Ureter (tissue), 1 donor: ENCODE data around the gene ATRX. TPM values are rescaled to one million over a fixed set of nuclear protein-coding genes. Genes with fewer than 3 reads are reported as not detected.
"Not testable (repeated sequence)": the region's sequence is repeated elsewhere in the genome, so short reads cannot be mapped to it uniquely, and the experiment has no call there.

Experiments
- DNase-seq: peaks from one replicate; pipeline ENCODE4 v3.0.0-alpha.2; 2020; ENCODE audit warnings: low spot score
- total RNA-seq: library from RNA; stranded (reverse); gene quantifications from one replicate; pipeline ENCODE4 v1.2.4, GENCODE V29; 2023
- donor health status: DM: yes; HTN: yes; CAD: no.

ATRX gene
- total RNA-seq, 1 donor from 2014 or later, result 105 TPM

DNA sequence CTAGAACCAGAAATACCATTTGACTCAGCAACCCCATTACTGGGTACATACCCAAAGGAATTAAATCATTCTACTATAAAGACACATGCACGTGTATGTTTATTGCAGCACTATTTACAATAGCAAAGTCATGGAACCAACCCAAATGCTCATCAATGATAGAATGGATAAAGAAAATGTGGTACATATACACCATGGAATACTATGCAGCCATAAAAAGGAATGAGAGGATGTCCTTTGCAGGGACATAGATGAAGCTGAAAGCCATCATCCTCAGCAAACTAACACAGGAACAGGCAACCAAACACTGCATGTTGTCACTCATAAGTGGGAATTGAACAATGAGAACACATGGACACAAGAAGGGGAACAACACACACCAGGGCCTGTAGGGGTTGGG lies 285.9 kb downstream of the ATRX start:
- not testable (repeated sequence) for DNase-seq

GRCh38 chrX:77493677-77494553 lies 292.1 kb downstream of the ATRX start:
- DNase-seq, result no peak

DNA sequence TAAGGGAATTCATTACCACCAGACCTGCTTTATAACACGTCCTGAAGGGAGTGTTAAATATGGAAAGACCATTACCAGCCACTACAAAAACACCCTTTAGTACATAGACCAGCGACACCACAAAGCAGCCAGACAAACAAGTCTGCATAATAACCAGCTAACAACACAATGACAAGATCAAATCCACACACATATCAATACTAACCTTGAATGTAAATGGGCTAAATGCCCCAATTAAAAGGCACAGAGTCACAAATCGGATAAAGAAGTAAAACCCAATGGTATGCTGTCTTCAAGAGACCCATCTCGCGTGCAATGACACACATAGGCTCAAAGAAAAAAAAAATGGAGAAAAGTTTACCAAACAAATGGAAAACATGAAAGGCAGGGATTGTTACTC lies 302.0 kb downstream of the ATRX start:
- no peak for DNase-seq

GRCh38 chrX:77455437-77455836 lies 330.6 kb downstream of the ATRX start:
- DNase-seq, result no peak

Other genes starting within 250 kb of the ATRX start
- 63.3 TPM for gene MAGT1, start 109.2 kb upstream of the ATRX start, total RNA-seq
- 325 TPM for gene COX7B, start 113.3 kb upstream of the ATRX start, total RNA-seq
- gene ATP7A, start 124.5 kb upstream of the ATRX start, total RNA-seq, result 27.1 TPM
- not detected for gene PGAM4, start 183.4 kb upstream of the ATRX start, total RNA-seq